Germinal center (tissue), 1 donor: Measurements from ENCODE around the gene OR2AG1.

Source experiments
- DNase-seq: peaks from one replicate; pipeline ENCODE4 v3.0.0; 2012; ENCODE audit warnings: mixed read lengths, low spot score

Gene OR2AG1, protein sequence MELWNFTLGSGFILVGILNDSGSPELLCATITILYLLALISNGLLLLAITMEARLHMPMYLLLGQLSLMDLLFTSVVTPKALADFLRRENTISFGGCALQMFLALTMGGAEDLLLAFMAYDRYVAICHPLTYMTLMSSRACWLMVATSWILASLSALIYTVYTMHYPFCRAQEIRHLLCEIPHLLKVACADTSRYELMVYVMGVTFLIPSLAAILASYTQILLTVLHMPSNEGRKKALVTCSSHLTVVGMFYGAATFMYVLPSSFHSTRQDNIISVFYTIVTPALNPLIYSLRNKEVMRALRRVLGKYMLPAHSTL

DNA sequence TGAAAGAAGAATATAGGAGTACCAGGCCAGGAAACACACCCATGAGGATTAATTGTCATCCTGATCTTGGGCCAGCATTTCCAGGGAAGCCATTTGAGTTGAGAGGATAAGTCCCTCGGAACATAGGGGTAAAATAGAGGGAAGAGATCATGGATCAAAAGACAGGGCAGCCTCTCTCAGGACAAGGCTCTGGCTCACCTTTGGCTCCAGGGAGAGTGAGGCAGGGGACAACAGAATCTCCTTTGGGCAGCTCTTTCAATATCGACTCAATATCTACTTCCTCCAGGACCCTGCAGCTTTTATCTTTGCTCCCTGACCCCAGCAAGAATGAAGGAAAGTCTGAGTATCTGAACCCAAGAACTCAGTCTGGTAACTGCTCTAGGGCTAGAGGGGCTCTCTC lies at the start of gene OR2AG1:
TSS of gene OR2AG1 (plus strand) at position 301 of the 400 bp plus-strand sequence. CDS start 2,018 bp downstream, outside the sequence.
- DNase-seq: no peak

DNA sequence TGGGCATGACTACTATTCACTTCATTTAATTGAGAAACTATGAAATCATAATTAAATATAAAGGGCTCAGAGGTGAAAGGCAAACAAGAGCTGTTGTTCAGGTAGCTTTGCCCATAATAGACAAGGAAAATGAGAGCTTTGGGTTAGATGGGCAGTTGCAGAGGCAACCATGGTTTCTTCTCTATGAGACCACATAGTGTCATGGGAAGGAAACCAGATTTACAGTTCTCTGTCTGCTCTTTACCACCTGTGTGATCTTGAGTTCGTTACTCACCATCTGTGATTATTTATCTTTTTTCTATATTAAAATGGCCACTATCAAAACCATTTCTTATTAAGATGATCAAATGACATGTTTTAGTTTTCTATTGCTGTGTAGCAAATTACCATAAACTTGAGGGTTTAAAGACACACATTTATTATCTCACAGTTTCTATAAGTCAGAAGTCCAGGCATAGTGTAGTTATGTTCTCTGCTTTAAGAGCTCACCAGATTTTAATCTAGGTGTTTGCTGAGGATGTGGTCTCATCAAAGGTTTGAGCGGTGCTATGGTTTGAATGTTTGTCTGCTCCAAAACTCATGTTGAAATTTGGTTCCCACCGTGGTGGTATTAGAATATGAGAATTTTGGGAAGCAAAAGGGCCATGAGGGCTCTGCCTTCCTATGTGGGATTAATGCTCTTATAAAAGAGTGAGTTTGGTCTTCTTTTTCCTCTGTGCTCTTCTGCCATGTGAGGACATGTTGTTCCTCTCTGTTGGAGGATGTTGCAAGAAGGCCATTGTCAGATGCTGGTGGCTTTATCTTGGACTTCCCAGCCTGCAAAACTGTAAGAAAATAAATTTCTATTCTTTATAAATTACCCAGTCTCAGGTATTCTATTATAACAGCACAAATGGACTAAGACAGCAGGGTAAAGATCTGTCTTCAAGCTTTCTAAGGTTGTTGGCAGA lies 49.2 kb upstream of the OR2AG1 start:
- no peak for DNase-seq

DNA sequence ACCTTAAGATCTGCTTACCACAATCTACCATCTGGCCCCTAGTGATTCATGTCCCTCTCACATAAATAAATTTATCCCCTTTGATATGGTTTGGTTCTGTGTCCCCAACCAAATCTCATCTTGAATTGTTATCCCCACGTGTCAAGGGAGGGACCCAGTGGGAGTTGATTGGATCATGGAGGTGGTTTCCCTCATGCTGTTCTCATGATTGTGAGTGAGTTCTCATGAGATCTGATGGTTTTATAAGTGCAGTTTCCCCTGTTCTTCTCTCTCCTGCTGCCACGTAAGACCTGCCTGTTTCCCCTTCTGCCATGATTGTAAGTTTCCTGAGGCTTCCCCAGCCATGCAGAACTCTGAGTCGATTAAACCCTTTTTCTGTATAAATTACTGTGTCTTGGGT lies 48.2 kb upstream of the OR2AG1 start:
- no peak for DNase-seq

DNA sequence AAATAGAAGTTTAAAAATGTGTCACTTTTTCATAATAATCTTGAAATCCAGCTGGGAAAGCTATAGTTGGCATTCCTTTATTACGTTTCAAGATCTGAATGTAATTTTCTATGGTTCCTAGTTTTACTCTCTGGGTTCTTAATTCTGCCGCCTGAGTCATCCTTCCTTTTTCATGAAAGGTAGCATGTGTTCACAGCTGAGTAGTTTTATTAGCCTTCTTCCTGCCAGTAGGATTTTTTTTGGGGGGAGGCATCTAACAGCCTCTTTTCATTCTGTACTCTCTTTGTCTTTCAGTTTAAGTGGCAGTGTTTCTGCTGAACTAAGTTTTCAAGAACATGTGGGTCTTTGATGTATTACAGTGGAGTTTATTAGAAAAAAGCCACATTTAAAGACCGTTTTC lies 47.5 kb upstream of the OR2AG1 start:
- DNase-seq: no peak

DNA sequence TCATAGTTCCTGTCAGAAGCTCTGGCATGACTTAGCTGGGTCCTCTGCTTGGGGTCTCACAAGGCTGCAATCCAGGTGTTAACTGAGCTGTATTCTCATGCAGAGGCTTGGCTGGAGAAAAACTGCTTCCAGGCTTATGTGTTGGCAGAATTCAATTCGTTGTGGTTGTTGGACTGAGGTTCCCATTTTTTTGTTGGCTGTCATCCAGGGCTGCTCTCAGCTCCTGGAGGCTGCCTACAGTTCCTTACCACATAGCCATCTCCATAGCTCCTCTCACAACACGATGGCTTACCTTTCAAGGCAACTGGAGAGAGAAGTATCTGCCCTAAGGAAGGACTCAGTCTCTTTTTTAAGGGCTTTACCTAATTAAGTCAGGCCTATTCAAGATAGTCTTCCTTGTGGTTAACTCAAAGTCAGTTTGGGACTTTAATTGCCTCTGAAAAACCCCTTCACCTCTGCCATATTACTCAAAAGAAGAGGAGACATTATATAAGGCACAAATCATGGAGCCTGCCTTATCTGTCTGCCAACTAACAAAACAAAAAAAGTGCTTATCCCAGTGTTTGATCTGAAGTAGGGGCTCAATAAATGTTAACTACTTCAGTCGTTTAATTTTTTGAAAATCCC lies 46.2 kb upstream of the OR2AG1 start:
- no peak for DNase-seq

DNA sequence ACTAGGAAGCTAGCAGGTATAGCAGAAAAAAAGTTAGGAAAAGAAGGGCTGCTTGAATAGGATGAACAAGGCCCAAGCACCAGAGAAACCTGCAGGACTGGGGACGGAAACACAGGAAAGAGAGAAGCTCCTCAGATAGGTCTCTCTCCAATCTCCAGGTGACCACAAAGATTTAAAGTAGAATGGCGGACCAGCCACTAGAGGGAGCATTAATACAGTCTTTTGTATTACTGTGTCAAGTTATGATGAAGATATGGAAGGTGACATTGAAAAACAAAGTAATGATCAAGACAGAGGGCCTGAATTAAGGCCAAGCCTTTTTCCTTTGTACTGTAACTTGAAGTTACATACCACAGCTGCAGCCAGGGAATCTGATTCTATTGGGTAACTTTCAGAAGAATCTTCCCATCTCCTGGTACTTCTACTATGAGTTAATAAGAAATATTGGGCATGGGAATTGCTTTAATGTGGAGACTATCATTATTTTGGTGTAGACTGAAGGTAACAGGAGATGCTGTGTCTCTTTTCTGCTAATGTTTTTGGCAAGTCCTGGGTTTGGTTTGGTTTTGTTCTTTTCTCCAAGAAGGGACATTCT lies 44.9 kb upstream of the OR2AG1 start:
- DNase-seq: peak; percentile 58

DNA sequence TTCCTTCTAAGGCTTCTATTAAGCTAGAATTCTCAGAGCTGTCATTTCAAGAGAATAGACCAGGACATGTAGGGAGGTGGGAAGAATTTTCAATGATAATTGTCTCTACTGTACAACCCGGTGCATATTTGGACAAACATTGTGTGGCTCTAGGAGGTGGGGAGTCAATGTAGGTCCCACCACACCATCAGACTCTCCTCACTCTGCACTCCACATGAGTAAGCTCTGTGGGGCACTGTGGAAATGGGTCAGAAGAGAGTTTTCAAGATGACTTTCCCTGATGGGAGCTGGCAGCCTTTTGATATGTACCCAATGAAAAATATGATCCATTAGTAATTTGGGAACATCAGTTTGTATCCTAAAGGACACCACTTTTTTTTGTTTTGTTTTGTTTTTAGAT lies 44.2 kb upstream of the OR2AG1 start:
- DNase-seq: no peak

DNA sequence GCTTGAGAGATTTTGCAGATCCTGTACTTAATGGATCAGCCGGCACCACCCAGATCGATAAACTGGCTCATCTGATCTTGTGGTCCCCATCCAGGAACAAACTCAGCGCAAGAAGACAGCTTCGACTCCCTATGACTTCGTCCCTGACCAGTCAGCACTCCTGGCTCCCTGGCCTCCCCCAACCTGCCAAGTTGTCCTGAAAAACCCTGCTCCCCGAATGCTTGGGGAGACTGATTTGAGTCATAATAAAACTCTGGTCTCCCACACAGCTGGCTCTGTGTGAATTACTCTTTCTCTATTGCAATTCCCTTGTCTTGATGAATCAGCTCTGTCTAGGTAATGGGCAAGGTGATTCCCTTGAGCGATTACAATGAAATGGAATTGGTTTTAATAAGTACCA lies 40.6 kb upstream of the OR2AG1 start:
- no peak for DNase-seq

DNA sequence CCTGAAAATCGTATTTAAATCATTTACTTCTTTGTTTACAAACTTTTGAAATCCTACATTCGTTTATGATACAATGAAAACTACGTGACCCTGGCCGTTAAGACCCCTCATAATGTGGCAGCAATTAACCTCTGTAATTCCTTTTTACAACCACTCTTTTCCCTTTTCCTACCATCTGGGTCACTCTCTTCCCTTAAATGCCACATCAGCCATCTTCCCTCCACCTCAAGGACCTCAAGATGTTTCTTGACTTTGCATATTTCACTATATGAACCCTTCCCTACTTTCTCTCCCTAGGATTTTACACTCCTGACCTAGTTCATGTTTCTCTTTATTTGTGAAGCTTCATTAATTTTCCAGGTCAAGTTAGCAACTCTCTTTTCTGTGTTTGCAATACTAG lies 37.8 kb upstream of the OR2AG1 start:
- no peak for DNase-seq

DNA sequence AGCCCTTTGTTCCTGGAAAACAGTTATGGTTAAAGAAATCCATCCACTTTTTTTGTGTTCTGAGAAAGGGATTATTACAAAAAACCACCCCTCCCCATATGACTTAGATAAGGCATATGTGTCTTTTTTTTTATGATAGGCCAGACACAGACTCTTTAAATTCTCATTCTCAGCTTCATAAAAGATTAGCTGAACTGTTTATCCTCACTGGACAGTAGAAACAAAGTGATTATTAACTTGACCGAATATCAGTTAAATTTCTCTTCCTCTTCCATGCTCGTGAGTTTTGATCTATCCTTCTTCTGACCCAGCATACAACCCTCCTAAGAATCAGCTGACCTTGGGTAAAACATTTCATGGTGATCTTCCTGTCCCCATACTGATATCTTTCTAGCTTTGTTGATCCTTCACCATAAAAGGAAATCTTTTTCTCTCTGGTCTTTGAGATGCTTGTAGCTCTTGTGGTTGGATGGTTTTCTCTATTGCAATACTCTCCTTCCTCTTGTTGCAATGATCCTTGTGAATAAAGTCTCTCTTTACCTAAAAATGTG lies 37.3 kb upstream of the OR2AG1 start:
- DNase-seq: no peak

DNA sequence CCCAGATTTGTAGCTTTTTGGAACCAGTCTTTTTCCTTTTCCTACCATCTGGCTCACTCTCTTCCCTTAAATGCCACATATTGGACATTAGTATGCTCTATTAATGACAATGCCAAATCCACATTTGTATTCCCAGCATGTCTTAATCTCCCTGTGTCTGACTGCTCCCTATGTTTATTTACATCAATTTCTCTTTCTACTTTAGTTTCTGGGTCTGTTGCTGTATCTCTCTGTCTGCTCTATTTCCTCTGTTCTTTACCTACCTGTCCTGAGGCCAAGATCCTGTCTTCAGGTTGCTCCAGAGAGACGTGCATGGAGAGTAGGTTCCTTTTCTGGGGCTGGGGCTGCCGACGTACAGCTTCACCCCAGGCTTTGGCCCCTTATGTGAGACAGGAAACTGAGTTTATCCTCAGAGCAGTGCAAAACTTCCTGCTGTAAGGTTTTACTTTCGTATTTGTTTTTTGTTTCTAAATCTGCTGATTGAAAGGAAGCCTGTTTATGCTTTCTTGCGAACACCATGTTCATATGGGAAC lies 36.7 kb upstream of the OR2AG1 start:
- DNase-seq: peak; percentile 60

DNA sequence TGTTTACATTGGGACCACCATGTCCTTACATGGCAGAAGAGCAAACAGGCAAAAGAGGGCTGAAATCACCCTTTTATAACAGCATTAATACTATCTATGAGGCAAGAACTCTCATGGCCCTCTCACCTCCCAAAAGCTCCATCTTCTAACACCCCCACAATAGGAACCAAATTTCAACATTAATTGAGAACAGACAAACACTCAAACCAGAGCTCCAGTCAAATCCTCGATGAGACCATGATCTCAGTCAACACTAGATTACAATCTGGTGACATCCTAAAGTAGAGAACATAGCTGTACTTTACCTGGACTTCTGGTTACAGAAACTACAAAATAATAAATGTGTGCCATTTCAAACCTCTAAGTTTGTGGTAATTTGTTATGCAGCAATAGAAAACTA lies 36.2 kb upstream of the OR2AG1 start:
- DNase-seq: no peak

DNA sequence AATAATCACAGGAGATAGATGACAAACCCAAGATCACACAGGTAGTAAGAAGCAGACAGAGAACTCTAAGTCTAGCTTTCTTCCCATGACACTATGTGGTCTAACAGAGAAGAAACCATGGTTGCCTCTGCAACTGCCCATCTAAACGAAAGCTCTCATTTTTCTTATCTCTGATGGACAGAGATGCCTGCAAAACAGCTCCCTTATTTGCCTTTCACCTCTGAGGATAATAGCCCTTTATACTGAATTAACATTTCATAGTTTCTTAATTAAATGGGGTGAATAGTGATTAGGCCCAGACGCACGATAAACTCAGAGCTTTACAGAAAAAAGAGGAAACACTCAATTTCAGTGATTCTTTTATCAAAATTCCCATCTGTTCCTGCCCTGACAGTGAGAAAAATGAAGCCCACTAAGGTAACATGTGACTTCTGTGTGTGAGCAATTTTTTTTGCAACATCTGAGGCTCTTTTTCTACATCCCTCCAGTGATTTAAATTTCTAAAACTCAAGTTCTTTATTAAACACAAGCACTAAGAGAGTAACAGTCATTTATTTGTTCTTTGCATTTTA lies 35.6 kb upstream of the OR2AG1 start:
- no peak for DNase-seq

DNA sequence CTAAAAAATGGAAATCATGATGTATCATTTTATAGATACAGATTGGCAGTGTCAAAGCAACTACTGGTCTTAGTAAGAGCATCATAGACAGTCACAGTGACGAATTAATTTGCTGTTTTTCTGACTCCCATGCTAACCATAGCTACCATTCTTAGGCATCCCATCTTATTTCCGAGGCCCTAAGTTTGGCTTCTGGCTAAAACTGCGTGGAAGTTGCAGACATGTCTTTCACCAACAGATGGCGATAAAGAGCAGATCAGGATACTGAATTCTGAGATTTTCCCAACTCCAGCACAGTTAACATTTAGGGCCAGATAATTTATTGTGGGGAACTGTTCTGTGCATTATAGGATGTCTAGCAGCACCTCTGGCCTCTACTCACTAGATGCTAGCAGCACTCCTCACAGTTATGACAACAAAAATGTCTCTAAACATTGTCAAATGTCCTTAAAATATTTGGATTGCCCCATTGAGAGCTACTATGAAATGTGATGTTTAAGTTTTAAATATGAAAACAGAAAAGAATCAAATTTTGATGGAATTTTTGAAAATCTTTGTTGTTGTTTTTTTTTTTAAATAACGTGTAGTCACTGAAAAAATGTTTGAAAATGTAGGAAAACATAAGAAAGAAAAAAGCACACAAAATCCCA lies 27.4 kb upstream of the OR2AG1 start:
- DNase-seq: peak; percentile 48

DNA sequence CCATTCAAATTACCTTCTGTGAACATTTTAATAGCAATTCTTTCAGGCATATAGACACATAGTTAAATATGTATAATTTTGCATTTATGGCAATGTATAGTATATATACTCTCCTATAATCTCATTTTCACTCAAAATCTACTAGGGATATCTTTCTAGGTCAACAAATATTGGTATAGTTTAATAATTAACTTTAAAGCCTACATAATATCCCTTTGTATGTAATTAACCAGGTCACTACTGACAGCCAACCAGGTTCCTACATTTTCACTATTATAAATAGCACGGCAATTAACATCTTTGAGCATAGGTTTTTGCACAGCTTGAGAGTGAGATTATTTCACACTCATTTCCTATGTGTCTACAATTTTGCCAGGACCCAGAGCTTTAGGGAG lies 26.9 kb upstream of the OR2AG1 start:
- no peak for DNase-seq

DNA sequence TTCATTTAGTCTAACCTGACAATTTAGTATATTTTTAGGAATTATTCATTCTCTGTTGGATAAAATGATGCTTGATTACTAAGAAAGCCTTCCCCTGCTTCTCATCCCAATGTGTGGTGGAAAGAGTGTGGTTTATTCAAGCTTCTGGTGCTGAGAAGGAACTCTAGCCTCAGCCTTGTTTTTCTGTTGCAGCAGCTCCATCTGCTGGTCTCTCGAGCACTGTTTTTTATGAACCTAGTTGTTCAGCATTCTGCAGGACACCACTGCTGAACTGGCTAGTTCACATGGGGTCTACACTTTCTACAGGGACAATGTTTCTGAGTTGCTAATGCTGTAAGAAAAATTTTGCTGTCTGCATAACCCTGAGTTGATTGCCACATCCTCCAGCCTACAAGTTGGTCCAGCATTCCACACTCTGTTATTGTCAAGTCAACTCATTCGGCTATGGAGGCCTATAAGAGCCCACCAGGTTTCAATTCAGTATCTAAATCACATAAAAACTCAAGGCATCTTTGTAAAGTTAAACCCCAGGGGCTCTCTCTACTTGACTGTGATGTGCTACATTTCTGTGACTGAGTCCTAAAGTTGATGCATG lies 25.4 kb upstream of the OR2AG1 start:
- peak; percentile 36 for DNase-seq

DNA sequence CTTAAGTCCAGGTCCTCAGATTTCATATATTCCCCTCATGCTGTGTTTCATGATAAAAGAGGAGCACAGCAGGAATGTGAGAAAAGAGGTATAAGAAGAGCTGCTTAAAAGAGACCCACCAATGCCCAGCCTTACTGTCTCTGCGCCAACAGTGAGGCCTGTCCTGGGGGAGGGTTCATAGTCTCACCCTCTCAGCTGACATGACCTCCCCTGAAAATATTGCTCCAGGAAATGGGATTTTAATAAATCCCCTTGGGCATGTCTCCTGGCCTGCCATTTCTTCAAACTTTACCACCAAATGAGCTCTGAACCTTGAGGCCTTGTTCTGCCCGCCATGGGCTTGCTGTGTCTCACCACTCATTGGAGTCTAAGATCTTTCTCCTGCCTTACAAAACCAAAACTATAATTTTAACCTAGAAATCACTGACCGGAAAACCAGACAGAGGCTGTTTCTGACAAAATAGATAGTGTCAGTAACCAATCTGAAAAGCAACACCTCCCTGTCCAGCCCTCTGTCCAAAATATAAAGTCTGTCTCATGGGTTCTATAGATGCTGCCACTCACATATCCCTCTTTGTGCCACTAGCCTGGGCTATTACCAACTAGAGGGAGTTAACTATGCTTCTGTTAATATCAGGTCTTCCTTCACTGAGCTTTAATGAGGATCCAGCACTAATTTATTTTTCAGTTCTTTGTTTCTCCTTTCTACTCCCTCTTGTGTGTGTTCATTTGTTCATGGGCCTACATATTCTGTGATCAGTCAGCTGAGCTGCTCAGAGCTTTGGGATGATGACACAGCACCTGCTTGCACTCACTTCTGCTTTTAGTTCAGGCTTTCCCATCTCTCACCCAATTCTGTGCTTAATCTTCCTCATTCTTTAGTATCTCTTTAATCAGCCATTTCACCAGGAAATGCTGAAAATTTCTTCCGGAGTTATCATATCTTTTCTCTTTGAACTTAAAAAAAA lies 10.6 kb upstream of the OR2AG1 start, which contains the start of gene OR2AG2:
TSS of gene OR2AG2 (minus strand) at position 51 of the 968 bp plus-strand sequence. CDS start 3,019 bp downstream, outside the sequence.
- peak; percentile 21 for DNase-seq

DNA sequence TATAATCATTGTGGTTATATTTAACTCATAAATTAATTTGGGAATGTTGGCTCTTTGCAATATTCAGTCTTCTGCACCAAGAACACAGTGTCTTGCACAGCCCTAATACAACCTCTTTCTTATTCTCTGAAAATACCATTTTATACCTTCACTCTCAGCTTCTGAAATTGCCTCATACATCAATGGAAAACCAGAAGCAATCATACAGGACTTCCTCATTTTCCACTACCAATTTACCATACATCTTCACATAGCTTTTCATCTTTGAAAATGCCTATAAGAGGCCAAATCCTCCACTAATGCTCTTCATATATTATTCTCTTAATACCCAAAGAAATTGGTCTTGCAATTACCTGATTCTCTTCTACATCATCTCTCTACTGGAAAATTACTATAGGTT lies 4.3 kb upstream of the OR2AG1 start:
- DNase-seq: no peak

DNA sequence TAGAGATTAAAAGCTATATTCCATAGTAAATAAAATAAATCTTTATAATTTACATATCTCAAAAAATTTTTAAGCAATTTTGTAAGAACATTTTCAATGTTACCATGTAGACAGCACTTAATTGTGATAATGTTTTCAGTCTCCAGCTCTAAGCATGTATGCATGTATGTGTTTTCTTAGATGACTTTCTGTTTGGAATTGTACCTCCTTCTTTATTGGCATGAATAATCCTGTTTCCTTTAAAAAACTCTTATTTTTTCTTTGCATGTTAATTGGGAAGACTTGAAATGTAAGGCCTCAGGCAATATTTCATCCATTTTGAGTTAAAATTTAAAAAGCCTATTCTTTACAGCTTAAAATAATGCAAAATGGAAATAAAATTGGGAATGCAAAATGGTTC lies 2.0 kb upstream of the OR2AG1 start:
- no peak for DNase-seq
